Astrocyte (in vitro differentiated cells and primary cell): ENCODE results near the gene RPGRIP1L. TPM values are rescaled to one million over a fixed set of nuclear protein-coding genes. Genes with fewer than 3 reads are reported as not detected.

Source experiments
- DNase-seq: peaks from one replicate; pipeline ENCODE4 v3.0.0-alpha.2; 2010; ENCODE audit warnings: low read depth
- FAIRE-seq: peaks from 2 replicates; lab custom pipeline; 2011; peaks lifted over from hg19 to GRCh38; lab: Jason Lieb, UNC
- H2AFZ ChIP-seq: 2 replicates; pipeline ENCODE4 v1.6.0; 2012; ENCODE audit warnings: low read depth, low read length, inconsistent platforms
- H3K27ac ChIP-seq: 2 replicates; pipeline ENCODE4 v1.5.1; 2011; ENCODE audit warnings: low read depth, low read length, inconsistent platforms
- H3K27me3 ChIP-seq: 2 replicates; pipeline ENCODE4 v1.6.0; 2011; ENCODE audit warnings: low read length, inconsistent platforms; ENCODE audit not compliant: insufficient read depth
- H3K36me3 ChIP-seq: 2 replicates; pipeline ENCODE4 v1.5.1; 2011; ENCODE audit warnings: low read length, inconsistent platforms; ENCODE audit not compliant: insufficient read depth
- H3K4me1 ChIP-seq: 2 replicates; pipeline ENCODE4 v1.5.1; 2011; ENCODE audit warnings: low read length, inconsistent platforms; ENCODE audit not compliant: insufficient read depth
- H3K4me2 ChIP-seq: 2 replicates; pipeline ENCODE4 v1.6.0; 2012; ENCODE audit warnings: low read length, inconsistent platforms
- H3K4me3 ChIP-seq: 2 replicates; pipeline ENCODE4 v1.5.1; 2011; ENCODE audit warnings: low read depth, mild to moderate bottlenecking, low read length, inconsistent platforms; ENCODE audit not compliant: insufficient read depth
- H3K79me2 ChIP-seq: 2 replicates; pipeline ENCODE4 v1.6.0; 2012; ENCODE audit warnings: mild to moderate bottlenecking, low read length, inconsistent platforms; ENCODE audit not compliant: insufficient read depth
- H3K9ac ChIP-seq: 2 replicates; pipeline ENCODE4 v1.6.0; 2012; ENCODE audit warnings: mild to moderate bottlenecking, low read length, inconsistent platforms
- H3K9me3 ChIP-seq: 2 replicates; pipeline ENCODE4 v1.5.1; 2012; ENCODE audit warnings: low read depth, mild to moderate bottlenecking, low read length, inconsistent platforms; ENCODE audit not compliant: insufficient read depth
- H4K20me1 ChIP-seq: 2 replicates; pipeline ENCODE4 v1.6.0; 2012; ENCODE audit warnings: low read length, inconsistent platforms; ENCODE audit not compliant: insufficient read depth
- H3K27ac Mint-ChIP-seq: one replicate; pipeline ENCODE4 v1.8.0; 2021; ENCODE audit warnings: mild to moderate bottlenecking, mixed read lengths; ENCODE audit not compliant: unreplicated experiment
- H3K27me3 Mint-ChIP-seq: one replicate; pipeline ENCODE4 v1.8.0; 2021; ENCODE audit warnings: low read depth, mixed read lengths; ENCODE audit not compliant: unreplicated experiment
- H3K36me3 Mint-ChIP-seq: one replicate; pipeline ENCODE4 v1.8.0; 2021; ENCODE audit warnings: low read depth, mixed read lengths; ENCODE audit not compliant: unreplicated experiment
- H3K4me1 Mint-ChIP-seq: one replicate; pipeline ENCODE4 v1.8.0; 2021; ENCODE audit warnings: low read depth, mixed read lengths; ENCODE audit not compliant: unreplicated experiment
- H3K4me3 Mint-ChIP-seq: one replicate; pipeline ENCODE4 v1.8.0; 2021; ENCODE audit warnings: mild to moderate bottlenecking, moderate library complexity, mixed read lengths; ENCODE audit not compliant: unreplicated experiment
- H3K9me3 Mint-ChIP-seq: one replicate; pipeline ENCODE4 v1.8.0; 2021; ENCODE audit warnings: mild to moderate bottlenecking, mixed read lengths; ENCODE audit not compliant: unreplicated experiment
- EZH2 ChIP-seq: IDR thresholded peaks from 2 replicates; pipeline ENCODE4 v1.6.1; 2012; ENCODE audit warnings: mild to moderate bottlenecking, low read length, inconsistent platforms; ENCODE audit not compliant: insufficient read depth
- total RNA-seq: library from RNA; stranded (reverse); gene quantifications from 2 replicates; pipeline ENCODE4 v1.2.1, GENCODE V29; 2021
- TF ChIP-seq, protein P1 (sequence below): IDR thresholded peaks from 2 replicates; pipeline ENCODE4 v1.5.1; 2011; ENCODE audit warnings: low read depth, mild to moderate bottlenecking, inconsistent platforms, low read length, moderate library complexity; ENCODE audit not compliant: insufficient read depth

Gene RPGRIP1L
- total RNA-seq, 1 donor from 2014 or later = 18.1 TPM

- Mint-ChIP-seq H3K9me3 (peaks cover 4% of the 10 kb centered on the region), H3K4me3 (no peak overlapping the region), H3K36me3 (no peaks in the 10 kb centered on the region), H3K27me3 (no peaks in the 10 kb centered on the region), H3K4me1 (peaks cover 21% of the 10 kb centered on the region), H3K27ac (no peak overlapping the region)
- H2AFZ ChIP-seq = no peak overlapping the region
- H3K79me2 ChIP-seq = peaks cover 76% of the 10 kb centered on the region
- H3K4me2 ChIP-seq = peak overlapping the region; percentile 31
- TF ChIP-seq, protein P1, sequence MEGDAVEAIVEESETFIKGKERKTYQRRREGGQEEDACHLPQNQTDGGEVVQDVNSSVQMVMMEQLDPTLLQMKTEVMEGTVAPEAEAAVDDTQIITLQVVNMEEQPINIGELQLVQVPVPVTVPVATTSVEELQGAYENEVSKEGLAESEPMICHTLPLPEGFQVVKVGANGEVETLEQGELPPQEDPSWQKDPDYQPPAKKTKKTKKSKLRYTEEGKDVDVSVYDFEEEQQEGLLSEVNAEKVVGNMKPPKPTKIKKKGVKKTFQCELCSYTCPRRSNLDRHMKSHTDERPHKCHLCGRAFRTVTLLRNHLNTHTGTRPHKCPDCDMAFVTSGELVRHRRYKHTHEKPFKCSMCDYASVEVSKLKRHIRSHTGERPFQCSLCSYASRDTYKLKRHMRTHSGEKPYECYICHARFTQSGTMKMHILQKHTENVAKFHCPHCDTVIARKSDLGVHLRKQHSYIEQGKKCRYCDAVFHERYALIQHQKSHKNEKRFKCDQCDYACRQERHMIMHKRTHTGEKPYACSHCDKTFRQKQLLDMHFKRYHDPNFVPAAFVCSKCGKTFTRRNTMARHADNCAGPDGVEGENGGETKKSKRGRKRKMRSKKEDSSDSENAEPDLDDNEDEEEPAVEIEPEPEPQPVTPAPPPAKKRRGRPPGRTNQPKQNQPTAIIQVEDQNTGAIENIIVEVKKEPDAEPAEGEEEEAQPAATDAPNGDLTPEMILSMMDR = no peak
- H3K36me3 ChIP-seq = no peaks in the 10 kb centered on the region
- no peak overlapping the region for H3K4me3 ChIP-seq
- peaks cover 77% of the 10 kb centered on the region for H4K20me1 ChIP-seq
- no peak overlapping the region for H3K27ac ChIP-seq
- FAIRE-seq (no peak), DNase-seq (no peak)
- H3K9me3 ChIP-seq = no peaks in the 10 kb centered on the region
- peaks cover 20% of the 10 kb centered on the region for H3K4me1 ChIP-seq
- no peaks in the 10 kb centered on the region for H3K27me3 ChIP-seq
- H3K9ac ChIP-seq = no peak overlapping the region
Observed at GRCh38 chr16:53744449-53744848, 40.8 kb upstream of the RPGRIP1L start.

DNA sequence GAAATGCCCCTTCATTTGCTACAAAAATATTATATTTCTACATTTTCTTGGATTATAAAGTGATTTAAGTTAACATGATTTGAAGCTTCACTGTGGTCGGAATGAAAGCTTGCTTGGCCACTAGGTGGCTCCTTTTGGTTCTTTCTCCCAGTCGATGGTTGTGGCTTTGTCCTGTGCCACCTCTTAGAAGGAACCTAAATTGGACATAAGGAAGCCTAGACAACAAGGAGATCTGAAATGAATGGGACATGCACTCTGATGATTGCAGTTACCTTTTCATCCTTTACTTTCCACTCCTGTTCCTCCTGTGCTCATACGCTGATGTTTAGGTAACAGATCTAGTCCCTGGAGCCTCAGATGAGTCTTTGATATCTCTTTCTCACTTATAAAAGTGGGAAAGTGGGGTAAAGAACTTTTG lies 39.5 kb upstream of the RPGRIP1L start:
- Histone ChIP-seq H3K4me3 (no peak overlapping the region), H3K27ac (no peak overlapping the region), H3K9me3 (no peaks in the 10 kb centered on the region), H3K27me3 (no peaks in the 10 kb centered on the region), H3K4me1 (peaks cover 20% of the 10 kb centered on the region), H3K4me2 (no peak overlapping the region), H4K20me1 (peaks cover 86% of the 10 kb centered on the region), H2AFZ (no peak overlapping the region), H3K79me2 (peaks cover 75% of the 10 kb centered on the region), H3K36me3 (no peaks in the 10 kb centered on the region), H3K9ac (no peak overlapping the region)
- Mint-ChIP-seq H3K4me3 (no peak overlapping the region), H3K27me3 (no peaks in the 10 kb centered on the region), H3K27ac (no peak overlapping the region), H3K9me3 (peaks cover 4% of the 10 kb centered on the region), H3K4me1 (peaks cover 21% of the 10 kb centered on the region), H3K36me3 (no peaks in the 10 kb centered on the region)
- TF ChIP-seq EZH2 = no peak
- TF ChIP-seq, protein P1 = peak; percentile 61
- FAIRE-seq = no peak
- DNase-seq = no peak

GRCh38 chr16:53741546-53741945 lies 37.9 kb upstream of the RPGRIP1L start:
- no peaks in the 10 kb centered on the region for H3K27me3 Mint-ChIP-seq
- Histone ChIP-seq H4K20me1 (peaks cover 88% of the 10 kb centered on the region), H3K36me3 (no peaks in the 10 kb centered on the region), H3K27me3 (no peaks in the 10 kb centered on the region), H3K4me3 (no peak overlapping the region), H2AFZ (no peak overlapping the region), H3K9me3 (no peaks in the 10 kb centered on the region), H3K9ac (no peak overlapping the region), H3K4me2 (no peak overlapping the region), H3K79me2 (peaks cover 72% of the 10 kb centered on the region), H3K4me1 (peaks cover 20% of the 10 kb centered on the region), H3K27ac (no peak overlapping the region)
- TF ChIP-seq, protein P1 = no peak
- no peak for TF ChIP-seq EZH2
- FAIRE-seq = no peak
- no peak overlapping the region for H3K27ac Mint-ChIP-seq
- no peak overlapping the region for H3K4me3 Mint-ChIP-seq
- H3K4me1 Mint-ChIP-seq = peaks cover 19% of the 10 kb centered on the region
- no peak for DNase-seq
- H3K36me3 Mint-ChIP-seq = no peaks in the 10 kb centered on the region
- no peaks in the 10 kb centered on the region for H3K9me3 Mint-ChIP-seq
